HepG2 (cell line): ENCODE measurements around the gene FLOT2.
A peak's percentile ranks its signal among the peaks of the same experiment; 100 is the strongest.

Experiments used
- CEBPB ChIP-seq: IDR thresholded peaks from 2 replicates; pipeline ENCODE4 v1.6.1; 2011; ENCODE audit warnings: low read depth, low read length, improper control_type of control experiment, borderline replicate concordance
- CREM ChIP-seq, 2 experiments: sonication (generic) in 1 of 2; formaldehyde crosslinking in 1 of 2; IDR thresholded peaks; 2 replicates each; pipeline versions ENCODE4 v1.4.0 to v1.6.1; 2016 to 2020; ENCODE audit warnings: antibody characterized with exemption in 1 of 2, mild to moderate bottlenecking in 1 of 2, missing genetic modification reagents in 1 of 2
- CTCF ChIP-seq: sonication (generic); formaldehyde crosslinking; IDR thresholded peaks from 2 replicates; pipeline ENCODE4 v1.5.0; 2020; ENCODE audit warnings: mild to moderate bottlenecking, missing genetic modification reagents, moderate library complexity
- E2F1 ChIP-seq: sonication (generic); formaldehyde crosslinking; IDR thresholded peaks from 2 replicates; pipeline ENCODE4 v1.5.0; 2020; ENCODE audit warnings: missing genetic modification reagents
- EHMT2 ChIP-seq: fragments of 200-600 bp; sonication (generic); IDR thresholded peaks from 2 replicates; pipeline ENCODE4 v1.7.0; 2017; ENCODE audit warnings: antibody characterized with exemption, low read depth, low read length, borderline replicate concordance
- FOSL2 ChIP-seq: sonication (generic); formaldehyde crosslinking; IDR thresholded peaks from 2 replicates; pipeline ENCODE4 v1.4.0; 2020; ENCODE audit warnings: missing genetic modification reagents
- MYC ChIP-seq: sonication (generic); formaldehyde crosslinking; IDR thresholded peaks from 2 replicates; pipeline ENCODE4 v1.9.0; 2021; ENCODE audit warnings: missing genetic modification reagents, borderline replicate concordance

DNA sequence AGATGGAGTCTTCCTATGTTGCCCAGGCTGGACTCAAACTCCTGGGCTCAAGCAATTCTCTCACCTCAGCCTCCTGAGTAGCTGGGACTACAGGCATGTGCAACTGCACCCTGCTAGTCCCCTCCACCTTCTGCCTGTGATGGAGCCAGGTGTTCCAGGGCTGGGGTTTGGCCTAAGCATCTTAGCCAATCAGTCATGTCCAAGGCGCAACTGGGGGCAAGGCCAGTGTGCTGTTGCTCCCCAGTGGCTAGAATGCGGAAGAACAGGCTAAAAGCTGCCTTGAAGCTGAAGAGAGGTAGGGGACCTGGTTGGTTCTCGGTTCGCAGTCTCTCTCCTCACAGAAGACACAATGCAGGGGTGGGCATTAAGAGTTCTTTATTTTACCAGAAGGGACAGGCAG lies 18.6 kb downstream of the FLOT2 start:
- TF ChIP-seq E2F1 (CRISPR knock-in tag) = no peak
- no peak for TF ChIP-seq EHMT2
- no peak for TF ChIP-seq MYC (CRISPR knock-in tag)
- TF ChIP-seq CEBPB = no peak
- TF ChIP-seq CREM (IDR thresholded peaks at IDR 0.05) = no peak
- no peak for TF ChIP-seq CREM (CRISPR knock-in tag; IDR thresholded peaks at IDR 0.05)
- peak; percentile 89 for TF ChIP-seq CTCF
- no peak; the same call in 1 of the 2 replicates for TF ChIP-seq FOSL2 (CRISPR knock-in tag)
